Activated CD4-positive, CD25-positive, alpha-beta regulatory T cell treated with anti-CD3 and anti-CD28 coated beads, Interleukin-2, amount 50 U/mL, for 72 hours (primary cell): ENCODE data around the gene PGBD1.

Experiments used
- DNase-seq: peaks from one replicate; pipeline ENCODE4 v3.0.0; 2021

The PGBD1 gene

DNA sequence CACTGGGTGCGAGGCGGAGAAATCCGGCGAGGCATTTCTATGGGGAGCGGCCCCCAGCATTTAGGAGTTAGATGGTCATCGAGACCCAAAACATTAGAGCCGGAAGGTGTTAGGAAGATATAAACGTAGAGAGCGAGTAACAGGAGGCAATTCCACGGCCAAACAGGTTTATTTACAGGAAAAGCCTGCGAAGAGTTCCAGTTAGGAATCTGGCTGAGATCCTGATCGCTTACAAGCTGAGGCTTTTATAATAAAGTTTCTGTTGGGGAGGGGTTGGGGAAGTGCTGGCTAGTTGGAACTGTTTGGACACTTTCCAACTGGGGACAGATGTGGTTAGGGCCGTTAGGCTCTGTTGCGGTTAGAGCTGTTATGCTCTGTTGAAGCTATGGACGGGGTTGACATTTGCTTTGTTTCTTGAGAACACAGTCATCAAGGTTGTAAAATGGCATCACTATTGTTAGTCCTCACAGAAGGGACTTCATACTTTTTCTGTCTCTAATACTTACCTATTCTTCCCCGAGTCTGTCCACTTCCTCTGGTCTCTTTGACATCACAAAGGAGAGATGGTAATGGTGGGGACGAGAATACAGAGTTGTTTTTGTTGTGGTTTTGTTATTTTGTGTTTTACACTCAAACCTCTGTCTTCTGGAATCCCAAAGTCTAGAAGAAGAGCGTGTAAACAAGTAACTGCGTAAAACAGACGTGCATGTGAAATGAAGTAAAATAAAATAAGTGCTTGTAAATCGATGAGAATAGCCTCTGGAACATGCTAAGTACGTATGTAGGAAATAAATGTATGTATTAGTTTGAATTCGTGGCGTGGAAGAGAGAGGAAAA, 55.1 kb downstream of the PGBD1 start:
- DNase-seq: no peak

DNA sequence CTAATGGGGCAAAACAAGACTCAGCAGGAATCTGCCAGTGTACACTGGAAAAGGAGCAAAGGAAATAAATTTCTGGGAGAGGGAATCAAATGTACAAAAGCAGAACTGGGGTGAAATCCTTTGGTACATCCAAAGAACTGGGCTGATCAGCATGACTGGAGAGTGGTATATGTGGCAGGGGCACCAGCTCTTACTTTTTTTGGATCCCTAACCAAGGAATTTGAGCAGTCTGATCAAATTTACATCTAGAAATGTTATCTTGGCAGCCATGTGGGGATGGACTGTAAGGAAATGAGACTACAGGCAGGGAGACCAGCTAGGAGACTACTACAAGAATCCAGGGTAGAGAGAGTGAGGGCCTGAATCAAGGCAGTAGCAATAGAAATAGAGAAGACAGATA, 55.7 kb downstream of the PGBD1 start:
- DNase-seq: no peak

DNA sequence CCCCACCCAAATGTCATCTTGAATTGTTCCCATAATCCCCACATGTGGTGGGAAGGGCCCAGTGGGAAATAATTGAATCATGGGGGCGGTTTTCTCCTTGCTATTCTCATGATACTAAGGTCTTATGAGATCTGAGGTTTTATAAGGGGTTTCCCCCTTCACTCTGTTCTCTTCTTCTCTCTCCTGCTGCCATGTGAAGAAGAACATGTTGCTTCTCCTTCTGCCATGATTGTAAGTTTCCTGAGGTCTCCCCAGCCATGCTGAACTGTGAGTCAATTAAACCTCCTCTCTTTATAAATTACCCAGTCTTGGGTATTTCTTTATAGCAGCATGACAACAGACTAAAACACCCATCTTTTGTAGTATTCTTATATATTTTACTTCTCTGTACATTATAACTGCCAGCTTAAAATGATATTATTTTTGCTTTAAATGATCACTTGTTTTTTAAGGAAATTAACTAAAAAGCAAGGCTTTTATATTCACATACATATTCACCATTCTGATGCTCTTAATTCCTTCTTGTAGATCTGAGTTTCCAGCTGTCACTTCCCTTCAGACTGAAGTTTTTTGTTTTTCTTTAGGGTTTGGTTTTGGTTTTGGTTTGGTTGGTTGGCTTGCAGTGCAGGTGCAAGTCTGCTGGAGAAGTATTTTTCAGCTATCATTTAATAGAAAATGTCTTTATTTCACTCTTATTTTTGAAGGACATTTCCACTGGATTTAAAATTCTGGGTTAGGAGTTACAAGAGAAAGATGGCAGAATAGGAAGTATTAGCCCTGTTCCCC, 59.1 kb downstream of the PGBD1 start:
- no peak for DNase-seq

DNA sequence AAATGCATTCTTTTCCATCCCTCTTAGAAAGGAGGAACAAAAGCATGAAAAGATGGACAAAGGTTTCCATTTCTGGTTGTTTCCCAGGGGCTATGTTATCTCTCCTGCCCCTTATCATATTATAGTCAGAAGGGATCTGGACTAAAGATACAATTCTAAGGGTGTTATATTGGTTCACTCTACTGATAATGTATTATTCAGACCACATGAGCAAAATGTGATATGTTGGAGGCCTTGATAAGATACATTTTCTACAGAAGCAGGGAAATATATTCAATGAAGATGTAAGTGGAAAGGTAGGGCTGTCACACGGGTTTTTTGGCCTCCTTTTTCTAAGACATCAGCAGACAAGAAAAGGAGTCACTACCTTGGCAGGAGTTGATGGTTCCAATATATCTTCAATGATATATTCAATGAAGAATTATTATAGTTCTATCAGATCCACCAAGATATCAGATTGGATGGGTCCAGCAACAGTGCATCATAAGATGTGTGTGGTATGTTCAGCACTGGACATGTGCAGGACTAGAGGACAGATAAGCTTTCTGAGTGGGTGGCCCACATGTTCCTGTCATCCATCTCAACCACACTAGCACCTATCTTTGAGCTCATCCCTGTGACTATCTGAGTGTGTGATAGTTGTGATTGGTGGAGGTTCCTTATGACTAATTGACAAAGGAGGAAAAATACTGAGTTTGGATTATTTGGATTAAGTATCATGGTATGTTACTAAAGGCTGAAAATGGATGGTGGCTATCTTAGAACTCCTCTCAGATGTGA, 62.7 kb downstream of the PGBD1 start:
- no peak for DNase-seq

DNA sequence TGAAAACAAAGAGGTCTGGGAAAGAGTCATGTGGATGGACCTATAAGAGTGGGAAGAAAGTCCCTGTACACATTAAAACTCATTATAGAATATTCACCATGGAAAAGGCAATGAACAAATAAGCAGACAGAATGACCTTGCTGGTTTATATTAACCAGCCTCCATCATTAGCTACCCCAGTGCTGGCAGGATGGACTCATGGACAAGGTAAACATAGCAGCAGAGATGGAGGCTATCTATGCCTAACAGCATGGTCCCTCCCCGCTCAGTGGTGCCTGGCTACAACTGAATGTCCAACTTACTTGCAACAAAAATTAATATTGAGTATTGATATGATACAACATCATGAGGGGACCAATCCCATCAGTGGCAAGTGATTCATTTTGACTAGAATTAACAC, 63.8 kb downstream of the PGBD1 start:
- DNase-seq: no peak

DNA sequence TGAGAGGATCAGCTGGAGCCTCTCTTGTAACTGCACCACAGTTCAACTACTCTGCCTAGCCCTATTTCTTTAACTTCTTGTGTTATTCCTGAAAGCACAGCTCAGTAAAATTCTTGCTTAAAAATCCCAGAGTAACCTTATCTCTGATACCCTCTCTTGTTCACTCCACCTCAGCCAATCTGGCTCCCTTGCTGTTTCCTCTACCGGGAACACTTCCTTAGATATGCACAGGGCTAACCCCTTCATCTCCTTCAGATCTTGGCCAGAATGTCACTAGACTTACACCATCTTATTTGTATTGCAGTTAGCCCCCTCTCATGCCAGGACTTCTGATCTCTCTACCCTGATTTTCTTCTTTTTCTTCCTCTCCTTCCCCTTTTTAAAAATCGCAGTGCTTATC, 65.7 kb downstream of the PGBD1 start:
- DNase-seq: no peak

DNA sequence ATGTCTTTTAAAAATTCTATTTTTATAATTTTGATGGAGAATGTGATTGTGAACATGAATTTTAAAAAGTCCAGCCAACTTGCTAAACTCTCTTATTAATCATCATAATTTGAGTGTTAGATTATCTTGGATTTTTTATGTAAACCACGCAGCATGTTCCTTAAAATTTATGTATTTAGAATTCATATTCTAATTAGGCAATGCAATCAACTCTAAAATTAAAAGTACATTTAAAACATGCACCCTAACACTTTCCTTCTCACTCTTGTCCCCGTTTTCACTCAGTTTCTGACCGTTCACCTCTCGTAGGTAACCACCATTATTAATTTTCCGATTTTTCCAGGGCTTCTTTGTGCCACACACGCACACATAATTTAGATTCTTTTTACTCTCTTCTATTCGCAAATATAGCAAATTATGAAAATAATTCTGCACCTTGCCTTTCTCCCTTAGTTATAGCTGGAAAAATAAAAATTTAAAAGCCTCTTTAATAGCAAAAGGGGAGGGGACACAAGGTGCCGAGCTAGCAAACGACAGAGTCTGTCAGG, 68.0 kb downstream of the PGBD1 start:
- DNase-seq: no peak

DNA sequence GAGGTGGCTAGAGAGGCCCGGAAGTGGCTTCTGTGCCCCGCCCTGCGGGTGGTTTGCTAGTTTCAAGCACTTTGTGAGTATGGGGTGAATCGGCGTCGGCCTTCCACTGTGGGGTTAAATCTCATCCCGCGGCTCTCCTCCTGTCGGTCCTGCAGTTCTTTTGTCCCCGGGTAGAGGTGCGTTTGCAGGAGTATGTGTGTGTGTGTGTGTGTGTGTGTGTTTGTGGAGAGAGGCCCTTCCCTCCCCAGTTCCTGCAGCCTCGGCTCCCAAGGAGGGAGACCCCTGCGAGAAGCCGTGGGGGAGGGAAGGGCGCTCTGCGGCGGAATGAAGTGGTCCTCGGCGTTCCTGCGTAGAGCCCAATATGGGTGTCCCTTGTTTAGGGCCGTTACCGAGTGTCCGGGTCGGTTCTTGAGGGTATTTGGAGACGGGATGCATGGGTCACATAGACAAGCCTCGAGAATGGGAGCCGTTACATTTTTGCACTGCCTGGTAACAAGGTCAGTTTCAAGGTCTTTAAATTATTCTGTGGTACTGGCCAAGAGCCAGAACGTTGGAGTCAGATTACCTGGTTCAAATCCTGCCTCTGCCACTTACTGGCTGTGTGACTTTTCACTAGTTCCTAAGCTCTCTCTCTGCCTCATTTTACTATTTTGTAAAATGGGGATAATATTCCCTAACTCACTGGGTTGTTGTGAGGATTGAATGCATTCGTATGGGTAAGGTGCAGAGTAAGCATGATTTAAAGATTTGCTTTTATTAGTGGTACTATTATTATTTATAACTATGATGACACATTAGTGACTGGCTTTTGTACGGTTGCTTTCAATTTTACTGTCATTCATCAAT, 68.7 kb downstream of the PGBD1 start, which contains the start of gene ZKSCAN3:
ZKSCAN3 (plus strand) TSS at position 56 of the 846 bp plus-strand sequence. CDS start 9,640 bp downstream, outside the sequence.
- DNase-seq: peak; percentile 81

DNA sequence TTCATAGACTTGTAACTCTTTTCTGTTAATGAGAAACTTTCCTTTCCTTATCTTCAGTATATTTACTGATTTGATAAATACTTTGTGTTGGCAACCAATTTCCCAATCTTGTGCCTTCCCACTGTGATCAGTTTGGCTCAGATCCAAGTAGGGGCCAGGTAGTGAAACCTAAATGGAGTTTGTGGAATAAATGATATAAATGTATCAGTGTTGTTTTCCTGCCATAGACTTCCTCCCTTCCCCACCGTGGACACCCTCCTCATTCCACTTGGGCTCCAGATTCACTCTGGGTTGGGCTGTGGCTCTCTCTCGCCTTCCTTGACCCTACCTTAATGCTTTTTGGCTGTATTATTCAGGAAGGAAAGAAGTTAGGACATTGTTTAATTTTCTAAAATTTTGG, 69.7 kb downstream of the PGBD1 start:
- no peak for DNase-seq

DNA sequence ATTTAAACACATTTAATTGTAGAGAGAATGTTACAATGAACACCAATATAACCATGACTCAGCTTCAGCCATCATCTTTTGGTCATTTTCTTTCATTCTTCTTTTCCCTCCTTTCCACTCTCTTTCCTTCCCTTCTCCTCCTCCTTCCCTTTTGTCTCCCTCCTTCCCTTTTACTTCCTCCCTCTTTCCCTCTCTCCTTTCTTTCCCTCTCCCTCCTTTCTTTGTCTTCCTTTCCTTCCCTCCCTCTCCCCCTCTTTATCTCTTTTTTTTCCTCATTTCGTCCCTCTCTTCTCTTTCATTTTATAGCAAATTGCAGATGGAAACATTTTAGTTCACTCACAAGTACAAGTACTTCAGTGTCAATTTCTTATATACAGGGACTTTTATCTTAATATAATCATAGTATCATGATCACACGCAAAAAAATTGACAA, 70.1 kb downstream of the PGBD1 start:
- no peak for DNase-seq
